Measurements from ENCODE around the gene GCNA.

DNA sequence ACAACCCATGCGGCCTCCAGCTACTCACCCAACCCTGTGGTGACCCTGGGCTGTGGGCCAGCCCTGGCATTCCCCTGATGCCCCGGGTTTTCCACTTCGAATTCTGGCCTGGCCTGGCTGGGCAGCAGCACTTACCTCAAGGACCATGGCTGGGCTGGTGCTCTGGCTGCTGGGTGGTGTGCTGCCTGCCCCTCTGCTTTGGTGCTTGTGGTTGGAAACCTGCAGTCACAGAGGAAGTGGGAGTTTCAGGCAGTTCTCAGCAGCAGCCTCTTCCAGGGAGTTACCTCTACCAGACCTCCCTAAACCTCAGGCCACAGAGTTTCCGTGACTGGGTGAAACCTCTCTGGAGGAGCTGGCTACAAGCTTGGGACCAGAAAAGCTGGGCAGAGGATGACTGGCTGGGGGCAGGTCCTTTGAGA lies 40.1 kb downstream of the GCNA start, which contains the start of gene CXCR3:
- TF ChIP-seq POLR2A (IDR thresholded peaks at IDR 0.05; ENCODE audit: low read depth, low read length), result peak; percentile 33; the same call in 1 of the 2 replicates
- TF ChIP-seq POLR2AphosphoS5 (IDR thresholded peaks at IDR 0.05; ENCODE audit: low read depth, low read length), result no peak
- no peak for TF ChIP-seq TAF1 (IDR thresholded peaks at IDR 0.05; ENCODE audit: borderline replicate concordance, low read depth, low read length)

Data from GM12892 (cell line).